HepG2 (cell line): Measurements from ENCODE around the gene AKAP8L. TPM values are rescaled to one million over a fixed set of nuclear protein-coding genes. Genes with fewer than 3 reads are reported as not detected.
A peak's percentile ranks its signal among the peaks of the same experiment; 100 is the strongest.

Experiments
- ATAC-seq: fragments of 200-7000 bp; cut with Tn5 transposase; 3 replicates; pipeline ENCODE4 v1.9.1; 2020; ENCODE audit warnings: mild to moderate bottlenecking, moderate library complexity
- BruUV-seq: library from RNA; stranded (reverse); fragments of 400-500 nt; replicated peaks from 2 replicates; lab custom pipeline; 2021; lab: Mats Ljungman, UMichigan
- CTCF ChIA-PET: fragments of 300-600 bp; formaldehyde crosslinking; extraction: SDS; loops from one replicate; lab custom pipeline; 2021; ENCODE audit warnings: low total read pairs, inconsistent platforms, low intra/inter-chr PET ratio; lab: Yijun Ruan, JAX
- POLR2A ChIA-PET: fragments of 350-600 bp; sonication (Branson Sonifier 250); formaldehyde crosslinking; loops from one replicate; lab custom pipeline; 2020; ENCODE audit warnings: antibody characterized with exemption, inconsistent platforms; lab: Yijun Ruan, JAX
- DNase-seq: peaks from one replicate; pipeline ENCODE4 v3.0.0-alpha.2; 2015; ENCODE audit warnings: low spot score
- FAIRE-seq: peaks from 3 replicates; lab custom pipeline; 2011; peaks lifted over from hg19 to GRCh38; lab: Jason Lieb, UNC
- H2AFZ ChIP-seq: one replicate; pipeline ENCODE4 v1.6.1; 2011; ENCODE audit warnings: low read length, inconsistent platforms
- H3K27ac ChIP-seq: fragments of 300-600 bp; 3 replicates; pipeline ENCODE4 v1.8.0; 2011; ENCODE audit warnings: mixed run types, mild to moderate bottlenecking, mixed read lengths, low read length, inconsistent platforms; ENCODE audit not compliant: insufficient read depth; ENCODE audit errors: extremely low read length
- H3K27me3 ChIP-seq, 2 experiments: fragments of 200-600 bp in 1 of 2; 2 replicates in 1 of 2; 3 replicates in 1 of 2; pipeline versions ENCODE4 v1.6.0 to v1.8.0; 2011; ENCODE audit warnings: low read length in 2 of 2, mild to moderate bottlenecking in 2 of 2, moderate library complexity in 2 of 2, inconsistent platforms in 1 of 2; ENCODE audit not compliant: insufficient read depth in 2 of 2, control insufficient read depth in 1 of 2
- H3K36me3 ChIP-seq, 2 experiments: fragments of 200-600 bp in 1 of 2; replicated peaks in 1 of 2; 2 replicates in 1 of 2; 3 replicates in 1 of 2; pipeline versions ENCODE4 v1.5.1 to v1.8.0; 2011; ENCODE audit warnings: low read length in 2 of 2, inconsistent platforms in 1 of 2; ENCODE audit not compliant: insufficient read depth in 2 of 2, control insufficient read depth in 1 of 2
- H3K4me1 ChIP-seq: 2 replicates; pipeline ENCODE4 v1.5.1; 2012; ENCODE audit warnings: low read length, inconsistent platforms; ENCODE audit not compliant: insufficient read depth
- H3K4me2 ChIP-seq: 2 replicates; pipeline ENCODE4 v1.6.0; 2011; ENCODE audit warnings: low read depth, low read length, inconsistent platforms
- H3K4me3 ChIP-seq, 3 experiments: fragments of 200-600 bp in 1 of 3; sonication (generic), shearing (Covaris generic) in 1 of 3; replicated peaks in 1 of 3; 2 replicates each; pipeline ENCODE4 v1.5.1; 2011 to 2016; ENCODE audit warnings: low read length in 3 of 3, inconsistent platforms in 2 of 3, low read depth in 2 of 3, mild to moderate bottlenecking in 2 of 3, control low read depth in 1 of 3, mixed read lengths in 1 of 3; ENCODE audit not compliant: insufficient read depth in 1 of 3
- H3K79me2 ChIP-seq: one replicate; pipeline ENCODE4 v1.6.1; 2011; ENCODE audit warnings: low read length, inconsistent platforms; ENCODE audit not compliant: insufficient read depth
- H3K9ac ChIP-seq: 2 replicates; pipeline ENCODE4 v1.6.0; 2011; ENCODE audit warnings: mild to moderate bottlenecking, low read depth, low read length, inconsistent platforms; ENCODE audit not compliant: insufficient read depth
- H3K9me3 ChIP-seq: 2 replicates; pipeline ENCODE4 v1.5.1; 2012; ENCODE audit warnings: mild to moderate bottlenecking, low read length
- H4K20me1 ChIP-seq: 2 replicates; pipeline ENCODE4 v1.6.0; 2011; ENCODE audit warnings: inconsistent platforms, mild to moderate bottlenecking, low read length, moderate library complexity; ENCODE audit not compliant: insufficient read depth
- POLR2G ChIP-seq: fragments of 200-400 bp; formaldehyde crosslinking; IDR thresholded peaks from 2 replicates; pipeline ENCODE4 v1.6.1; 2018; ENCODE audit warnings: mild to moderate bottlenecking, low read depth, low read length, moderate library complexity
- ZNF460 ChIP-seq: sonication (generic); formaldehyde crosslinking; IDR thresholded peaks from 2 replicates; pipeline ENCODE4 v1.5.1; 2020; ENCODE audit warnings: missing genetic modification reagents, mild to moderate bottlenecking, borderline replicate concordance
- ZNF629 ChIP-seq: sonication (generic); formaldehyde crosslinking; conservative IDR thresholded peaks from 2 replicates; pipeline ENCODE4 v1.5.0; 2020; ENCODE audit warnings: missing genetic modification reagents
- ZNF747 ChIP-seq: sonication (generic); formaldehyde crosslinking; IDR thresholded peaks from 2 replicates; pipeline ENCODE4 v1.8.1; 2023; ENCODE audit warnings: missing genetic modification reagents, mild to moderate bottlenecking, borderline replicate concordance
- WGBS: methylation state at CpG from one replicate; pipeline ENCODE4 v1.1.6; 2017; ENCODE audit warnings: low lambda C conversion rate; 5-methylcytosine and 5-hydroxymethylcytosine counted together
- in situ Hi-C: cut with HindIII; loops from 2 replicates; pipeline ENCODE4 v1.10.0; 2017; ENCODE audit warnings: low pct_unique_long_range_greater_than_20kb; ENCODE audit not compliant: extremely low pct_ligation_motif_present
- intact Hi-C: fragments of 100-400 bp; cut with micrococcal nuclease; formaldehyde crosslinking; loops from one replicate; pipeline ENCODE4 v1.10.0; 2022; ENCODE audit not compliant: unreplicated experiment
- polyA plus RNA-seq, 8 experiments: library from polyadenylated mRNA; depleted of rRNA in 3 of 8; stranded (reverse) in 7 of 8; unstranded in 1 of 8; fragments of >200 nt; fragmentation: Illumina TruSeq in 4 of 8; extraction: Trizol in 4 of 8; gene quantifications; 2 replicates each; pipeline versions ENCODE4 v1.2.1 to v1.2.3, GENCODE V29; 2011 to 2016; ENCODE audit warnings: low read depth in 4 of 8, missing spikeins in 1 of 8, mixed read lengths in 1 of 8; ENCODE audit not compliant: insufficient read depth in 1 of 8
- total RNA-seq, 5 experiments: library from RNA; depleted of rRNA; stranded (reverse); fragments of >200 nt; fragmentation: Illumina TruSeq; extraction: Trizol; gene quantifications; 2 replicates each; pipeline ENCODE4 v1.2.3, GENCODE V29; 2016; ENCODE audit warnings: low read depth in 1 of 5
- TF ChIP-seq, protein P1 (sequence below): sonication (generic); formaldehyde crosslinking; IDR thresholded peaks from 2 replicates; pipeline ENCODE4 v1.4.0; 2020; ENCODE audit warnings: mild to moderate bottlenecking, missing genetic modification reagents
- TF ChIP-seq, protein P2 (sequence below), 2 experiments: sonication (generic) in 1 of 2; formaldehyde crosslinking in 1 of 2; IDR thresholded peaks; 2 replicates each; pipeline versions ENCODE4 v1.4.0 to v1.6.1; 2016 to 2020; ENCODE audit warnings: borderline replicate concordance in 1 of 2, low read depth in 1 of 2, mild to moderate bottlenecking in 1 of 2, missing genetic modification reagents in 1 of 2

Gene AKAP8L
- total and polyA plus RNA-seq, 2 of the 13 experiments (the other 11 are each of a cell fraction or from before 2014, with no cell fraction given): 48.2 to 49.6 TPM

DNA sequence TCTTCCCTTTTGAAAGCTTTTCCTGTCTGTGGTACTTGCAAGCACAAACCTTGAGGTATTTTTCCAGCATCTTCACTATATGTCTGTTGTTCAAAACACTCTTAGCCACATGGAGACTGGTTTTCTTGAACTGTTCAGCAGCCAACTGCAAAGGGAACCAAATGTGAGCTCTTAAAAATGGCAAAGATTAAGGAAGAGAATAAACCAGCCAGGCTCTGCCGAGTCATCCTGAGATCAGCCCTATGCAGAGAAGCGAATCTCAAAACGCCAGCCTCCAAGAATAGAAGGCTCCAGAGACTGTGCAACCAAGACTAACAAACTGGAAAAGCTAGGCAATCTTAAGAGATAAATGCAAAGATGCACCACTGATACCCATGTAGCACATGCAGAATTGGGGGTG lies 59.9 kb downstream of the AKAP8L start:
- TF ChIP-seq ZNF747 (no peak), ZNF629 (no peak), POLR2G (peak; percentile 9; the same call in 1 of the 2 replicates)
- TF ChIP-seq, protein P1, sequence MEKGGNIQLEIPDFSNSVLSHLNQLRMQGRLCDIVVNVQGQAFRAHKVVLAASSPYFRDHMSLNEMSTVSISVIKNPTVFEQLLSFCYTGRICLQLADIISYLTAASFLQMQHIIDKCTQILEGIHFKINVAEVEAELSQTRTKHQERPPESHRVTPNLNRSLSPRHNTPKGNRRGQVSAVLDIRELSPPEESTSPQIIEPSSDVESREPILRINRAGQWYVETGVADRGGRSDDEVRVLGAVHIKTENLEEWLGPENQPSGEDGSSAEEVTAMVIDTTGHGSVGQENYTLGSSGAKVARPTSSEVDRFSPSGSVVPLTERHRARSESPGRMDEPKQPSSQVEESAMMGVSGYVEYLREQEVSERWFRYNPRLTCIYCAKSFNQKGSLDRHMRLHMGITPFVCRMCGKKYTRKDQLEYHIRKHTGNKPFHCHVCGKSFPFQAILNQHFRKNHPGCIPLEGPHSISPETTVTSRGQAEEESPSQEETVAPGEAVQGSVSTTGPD (CRISPR knock-in tag): no peak
- Histone ChIP-seq H3K4me3 (no peak overlapping the region), H3K9ac (no peak overlapping the region), H3K9me3 (no peaks in the 10 kb centered on the region), H3K27me3 (no peaks in the 10 kb centered on the region; a peak in 1 of 5 replicates), H3K4me1 (no peaks in the 10 kb centered on the region), H3K79me2 (no peaks in the 10 kb centered on the region), H3K27ac (no peak overlapping the region), H2AFZ (no peak overlapping the region), H4K20me1 (no peaks in the 10 kb centered on the region), H3K4me2 (no peak overlapping the region), H3K36me3 (peaks cover 38 to 59% of the 10 kb centered on the region in 2 experiments)
- WGBS: 99% methylated on average over 3 of the region's 3 CpGs
- in situ Hi-C loops (no loop called here), intact Hi-C loops (no loop called here)
- no TSS peak for BruUV-seq
- FAIRE-seq (no peak), DNase-seq (no peak), ATAC-seq (no peak)
- ChIA-PET POLR2A (interaction anchor here (0.9 to 2.9 kb wide), 3 partner anchors 8 to 62 kb away, joined by 4 to 9 read pairs (median 4); no protein-coding TSS in a partner anchor), CTCF (no interaction called here)

DNA sequence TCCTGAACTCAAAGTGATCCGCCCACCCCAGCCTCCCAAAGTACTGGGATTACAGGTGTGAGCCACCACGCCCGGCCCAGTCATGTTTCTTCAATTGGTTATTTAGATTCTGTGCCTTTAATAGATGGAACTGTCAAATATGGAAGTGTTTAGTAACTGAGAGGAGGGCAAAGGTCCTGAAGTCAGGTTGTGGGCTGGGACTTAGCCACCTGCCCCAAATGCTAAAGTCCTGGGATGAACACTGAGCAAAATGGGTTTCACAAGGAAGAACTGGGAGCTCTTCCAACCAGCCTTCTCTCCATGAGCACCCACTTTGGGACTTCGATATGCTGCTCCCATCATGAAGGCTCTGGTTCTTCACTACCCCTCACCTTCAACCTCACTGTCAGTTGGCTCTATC lies 60.9 kb downstream of the AKAP8L start:
- no peak for ATAC-seq
- Histone ChIP-seq H3K79me2 (no peaks in the 10 kb centered on the region), H3K4me2 (no peak overlapping the region), H2AFZ (no peak overlapping the region), H3K9me3 (no peaks in the 10 kb centered on the region), H3K9ac (no peak overlapping the region), H3K36me3 (peaks cover 40 to 63% of the 10 kb centered on the region in 2 experiments), H3K4me3 (no peak overlapping the region), H3K27ac (no peak overlapping the region), H3K27me3 (no peaks in the 10 kb centered on the region; a peak in 1 of 5 replicates), H3K4me1 (no peaks in the 10 kb centered on the region), H4K20me1 (no peaks in the 10 kb centered on the region)
- no peak for DNase-seq
- BruUV-seq: no TSS peak
- TF ChIP-seq, protein P2, sequence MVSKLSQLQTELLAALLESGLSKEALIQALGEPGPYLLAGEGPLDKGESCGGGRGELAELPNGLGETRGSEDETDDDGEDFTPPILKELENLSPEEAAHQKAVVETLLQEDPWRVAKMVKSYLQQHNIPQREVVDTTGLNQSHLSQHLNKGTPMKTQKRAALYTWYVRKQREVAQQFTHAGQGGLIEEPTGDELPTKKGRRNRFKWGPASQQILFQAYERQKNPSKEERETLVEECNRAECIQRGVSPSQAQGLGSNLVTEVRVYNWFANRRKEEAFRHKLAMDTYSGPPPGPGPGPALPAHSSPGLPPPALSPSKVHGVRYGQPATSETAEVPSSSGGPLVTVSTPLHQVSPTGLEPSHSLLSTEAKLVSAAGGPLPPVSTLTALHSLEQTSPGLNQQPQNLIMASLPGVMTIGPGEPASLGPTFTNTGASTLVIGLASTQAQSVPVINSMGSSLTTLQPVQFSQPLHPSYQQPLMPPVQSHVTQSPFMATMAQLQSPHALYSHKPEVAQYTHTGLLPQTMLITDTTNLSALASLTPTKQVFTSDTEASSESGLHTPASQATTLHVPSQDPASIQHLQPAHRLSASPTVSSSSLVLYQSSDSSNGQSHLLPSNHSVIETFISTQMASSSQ (IDR thresholded peaks at IDR 0.05; ENCODE audit: low read depth): no peak
- TF ChIP-seq, protein P2 (CRISPR knock-in tag; IDR thresholded peaks at IDR 0.05; ENCODE audit: borderline replicate concordance): no peak
- TF ChIP-seq ZNF460 (CRISPR knock-in tag): 0 out of 2 replicates have a peak, but pooled peaks have one; percentile 17
- in situ Hi-C loops: no loop called here
- intact Hi-C loops: no loop called here
- WGBS: 100% methylated on average over 4 of the region's 4 CpGs
- POLR2A ChIA-PET: interaction anchor here (1.2 to 2.9 kb wide), 2 partner anchors 20 to 22 kb away, joined by 3 to 9 read pairs; partner anchors contain the start of gene AKAP8
- CTCF ChIA-PET: no interaction called here
- FAIRE-seq: no peak
